GM12878 (cell line): ENCODE results near the gene GPC6. TPM values are rescaled to one million over a fixed set of nuclear protein-coding genes. Genes with fewer than 3 reads are reported as not detected.

Source experiments
- ATAC-seq: fragments of 200-7000 bp; cut with Tn5 transposase; 3 replicates; pipeline ENCODE4 v1.9.1; 2020; ENCODE audit warnings: mild to moderate bottlenecking, moderate library complexity
- BruUV-seq: library from RNA; stranded (reverse); fragments of 400-500 nt; replicated peaks from 2 replicates; lab custom pipeline; 2021; lab: Mats Ljungman, UMichigan
- CTCF ChIA-PET: fragments of 300-600 bp; sonication (Branson Sonifier 250); formaldehyde crosslinking; extraction: SDS; loops from one replicate; lab custom pipeline; 2021; ENCODE audit warnings: inconsistent platforms; lab: Yijun Ruan, JAX
- POLR2A ChIA-PET: fragments of 350-600 bp; formaldehyde crosslinking; extraction: SDS; loops from one replicate; lab custom pipeline; 2021; ENCODE audit warnings: inconsistent platforms; lab: Charles Lee
- RAD21 ChIA-PET: fragments of 300-600 bp; sonication (Branson Sonifier 250); formaldehyde crosslinking; loops from one replicate; lab custom pipeline; 2023; ENCODE audit warnings: antibody characterized with exemption; ENCODE audit not compliant: unreplicated experiment; lab: Charles Lee
- SMC1A ChIA-PET: fragments of 300-600 bp; sonication (Branson Sonifier 250); formaldehyde crosslinking; loops from one replicate; lab custom pipeline; 2023; ENCODE audit not compliant: unreplicated experiment, uncharacterized antibody; lab: Charles Lee
- DNase-seq: peaks from one replicate; pipeline ENCODE4 v3.0.0-alpha.2; 2011; ENCODE audit warnings: low read depth, low spot score
- FAIRE-seq: peaks from 3 replicates; lab custom pipeline; 2011; peaks lifted over from hg19 to GRCh38; lab: Jason Lieb, UNC
- H2AFZ ChIP-seq: 2 replicates; pipeline ENCODE4 v1.6.0; 2011; ENCODE audit warnings: low read depth, low read length, control low read depth; ENCODE audit not compliant: control insufficient read depth
- H3K27ac ChIP-seq: 2 replicates; pipeline ENCODE4 v1.5.1; 2011; ENCODE audit warnings: control low read depth; ENCODE audit not compliant: control insufficient read depth, insufficient read depth
- H3K27me3 ChIP-seq, 2 experiments: replicated peaks in 1 of 2; 2 replicates each; pipeline versions ENCODE4 v1.6.0 to v1.6.1; 2011; ENCODE audit warnings: low read length in 1 of 2; ENCODE audit not compliant: control insufficient read depth in 2 of 2, insufficient read depth in 2 of 2
- H3K36me3 ChIP-seq, 2 experiments: 2 replicates each; pipeline ENCODE4 v1.5.1; 2011; ENCODE audit warnings: low read length in 1 of 2; ENCODE audit not compliant: control insufficient read depth in 2 of 2, insufficient read depth in 2 of 2
- H3K4me1 ChIP-seq: 2 replicates; pipeline ENCODE4 v1.6.1; 2011; ENCODE audit warnings: mild to moderate bottlenecking, low read length, moderate library complexity, mixed read lengths; ENCODE audit not compliant: control insufficient read depth, insufficient read depth
- H3K4me2 ChIP-seq: 2 replicates; pipeline ENCODE4 v1.6.0; 2011; ENCODE audit warnings: control low read depth; ENCODE audit not compliant: control insufficient read depth, insufficient read depth
- H3K4me3 ChIP-seq: fragments of 200-600 bp; sonication (generic); 2 replicates; pipeline ENCODE4 v1.5.1; 2016
- H3K79me2 ChIP-seq: 2 replicates; pipeline ENCODE4 v1.6.0; 2011; ENCODE audit warnings: low read length; ENCODE audit not compliant: control insufficient read depth, insufficient read depth
- H3K9ac ChIP-seq: 2 replicates; pipeline ENCODE4 v1.8.0; 2011; ENCODE audit warnings: low read length, control low read depth, mixed read lengths; ENCODE audit not compliant: control insufficient read depth, insufficient read depth
- H3K9me3 ChIP-seq: replicated peaks from 3 replicates; pipeline ENCODE4 v1.5.1; 2011; ENCODE audit warnings: mild to moderate bottlenecking, low read length; ENCODE audit not compliant: control insufficient read depth, insufficient read depth
- H4K20me1 ChIP-seq: 2 replicates; pipeline ENCODE4 v1.6.0; 2011; ENCODE audit not compliant: control insufficient read depth, insufficient read depth
- E2F8 ChIP-seq: fragments of 450-650 bp; IDR thresholded peaks from 2 replicates; pipeline ENCODE4 v1.6.1; 2018; ENCODE audit warnings: mild to moderate bottlenecking, low read depth, moderate library complexity; ENCODE audit not compliant: partially characterized antibody
- EED ChIP-seq: sonication (generic); IDR thresholded peaks from 2 replicates; pipeline ENCODE4 v1.6.1; 2016; ENCODE audit warnings: antibody characterized with exemption, low read depth
- EP300 ChIP-seq, 2 experiments: fragments of 150-350 bp in 1 of 2; IDR thresholded peaks; 2 replicates each; pipeline ENCODE4 v1.6.1; 2011 to 2012; ENCODE audit warnings: low read depth in 2 of 2, low read length in 2 of 2, borderline replicate concordance in 1 of 2, improper control_type of control experiment in 1 of 2, inconsistent platforms in 1 of 2; ENCODE audit not compliant: control insufficient read depth in 1 of 2
- FOXK2 ChIP-seq: fragments of 450-650 bp; IDR thresholded peaks from 2 replicates; pipeline ENCODE4 v1.6.1; 2017; ENCODE audit warnings: mild to moderate bottlenecking, moderate library complexity
- MEF2A ChIP-seq: IDR thresholded peaks from 2 replicates; pipeline ENCODE4 v1.6.1; 2011; ENCODE audit warnings: low read depth, mild to moderate bottlenecking, low read length, moderate library complexity; ENCODE audit not compliant: insufficient read depth
- MEF2B ChIP-seq: fragments of 450-650 bp; IDR thresholded peaks from 2 replicates; pipeline ENCODE4 v1.6.1; 2018; ENCODE audit warnings: mild to moderate bottlenecking, moderate library complexity; ENCODE audit not compliant: partially characterized antibody, poor library complexity, severe bottlenecking
- USF1 ChIP-seq: IDR thresholded peaks from 2 replicates; pipeline ENCODE4 v1.6.1; 2011; ENCODE audit warnings: borderline replicate concordance, low read depth, mild to moderate bottlenecking, moderate library complexity, mixed read lengths, low read length; ENCODE audit not compliant: insufficient read depth; ENCODE audit errors: extremely low read length
- ZBED1 ChIP-seq: IDR thresholded peaks from 2 replicates; pipeline ENCODE4 v1.6.1; 2016; ENCODE audit warnings: borderline replicate concordance
- ZNF217 ChIP-seq: fragments of 450-650 bp; IDR thresholded peaks from 2 replicates; pipeline ENCODE4 v1.6.1; 2017; ENCODE audit warnings: antibody characterized with exemption, mild to moderate bottlenecking
- ZZZ3 ChIP-seq: IDR thresholded peaks from 2 replicates; pipeline ENCODE4 v1.6.1; 2011; ENCODE audit warnings: low read depth; ENCODE audit not compliant: control insufficient read depth, insufficient read length
- WGBS: methylation state at CpG from one replicate; pipeline ENCODE4 v1.1.6; 2016; ENCODE audit warnings: low lambda C conversion rate; ENCODE audit not compliant: insufficient replicate concordance, insufficient coverage; ENCODE audit errors: missing lambda C conversion rate; 5-methylcytosine and 5-hydroxymethylcytosine counted together
- in situ Hi-C: fragments of 300-500 bp; cut with MboI; formaldehyde crosslinking; loops from 9 replicates; pipeline ENCODE4 v1.14.3; 2018; ENCODE audit warnings: mixed read lengths
- intact Hi-C: fragments of 100-400 bp; cut with micrococcal nuclease; formaldehyde crosslinking; loops from one replicate; pipeline ENCODE4 v1.14.2; 2022; ENCODE audit not compliant: unreplicated experiment
- polyA plus RNA-seq, 11 experiments: library from polyadenylated mRNA; depleted of rRNA in 4 of 11; unstranded in 6 of 11; stranded (reverse) in 5 of 11; fragments of >200 nt; fragmentation: Nextera tagmentation in 4 of 11; fragmentation: Illumina TruSeq in 1 of 11; extraction: Ambion mirVana in 4 of 11; extraction: Trizol in 1 of 11; gene quantifications; 1 replicate in 1 of 11; 2 replicates in 10 of 11; pipeline versions ENCODE4 v1.2.1 to v1.2.3, GENCODE V29; 2011 to 2016; ENCODE audit warnings: inconsistent platforms in 2 of 11, missing spikeins in 2 of 11, low read depth in 1 of 11
- total RNA-seq, 4 experiments: library from RNA; depleted of rRNA in 3 of 4; stranded (reverse); fragments of >200 nt in 3 of 4; fragmentation: Illumina TruSeq in 1 of 4; extraction: Trizol in 1 of 4; gene quantifications; 2 replicates each; pipeline versions ENCODE4 v1.2.1 to v1.2.3, GENCODE V29; 2013 to 2021
- TF ChIP-seq, protein P1 (sequence below): IDR thresholded peaks from 2 replicates; pipeline ENCODE4 v1.6.1; 2012; ENCODE audit warnings: improper control_type of control experiment, low read depth, low read length; ENCODE audit not compliant: insufficient replicate concordance
- TF ChIP-seq, protein P2 (sequence below): IDR thresholded peaks from 2 replicates; pipeline ENCODE4 v1.6.1; 2012; ENCODE audit warnings: low read depth, low read length, improper control_type of control experiment

GPC6 gene
- total and polyA plus RNA-seq, 10 of the 15 experiments (the other 5 are each of a cell fraction or from before 2014, with no cell fraction given) = 0.03 to 0.04 (median 0.03) TPM; not detected in 7

DNA sequence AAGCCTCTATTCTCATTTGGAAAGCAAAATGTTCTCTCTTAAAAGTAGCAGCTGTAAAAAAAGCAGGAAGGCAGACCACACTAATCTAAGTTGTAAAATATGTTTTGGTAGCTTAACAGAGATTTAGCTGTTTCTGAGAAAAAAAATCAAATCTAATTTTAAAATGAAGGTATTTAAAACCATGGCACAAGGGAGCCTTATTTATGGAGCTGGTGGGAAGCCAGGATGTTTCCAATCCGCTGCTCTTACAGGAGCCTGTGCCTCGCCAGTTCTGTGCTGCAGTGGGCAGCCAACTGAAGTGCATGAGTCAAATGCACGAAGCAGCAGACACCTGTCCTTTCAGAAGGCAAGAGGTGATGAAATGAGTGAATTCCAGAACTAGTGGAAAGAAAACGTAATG lies 28.2 kb downstream of the GPC6 start:
- H3K27ac ChIP-seq = no peak overlapping the region
- no peak overlapping the region for H3K4me2 ChIP-seq
- no peaks in the 10 kb centered on the region for H3K4me1 ChIP-seq
- no TSS peak for BruUV-seq
- H3K79me2 ChIP-seq = no peaks in the 10 kb centered on the region
- no peaks in the 10 kb centered on the region for H3K36me3 ChIP-seq
- FAIRE-seq = no peak
- SMC1A ChIA-PET = interaction anchor here (0.6 kb wide), 1 partner anchor 22 kb away, joined by 4 read pairs; no protein-coding TSS in a partner anchor
- 1% methylated on average over 4 of the region's 4 CpGs for WGBS
- no peak for DNase-seq
- no peak for ATAC-seq
- H2AFZ ChIP-seq = no peak overlapping the region
- no peaks in the 10 kb centered on the region for H4K20me1 ChIP-seq
- H3K27me3 ChIP-seq = no peaks in the 10 kb centered on the region
- in situ Hi-C loops = no loop called here
- intact Hi-C loops = no loop called here
- H3K4me3 ChIP-seq = no peak overlapping the region
- CTCF ChIA-PET = interaction anchor here (1.3 kb wide), 1 partner anchor 15 kb away, joined by 3 read pairs; no protein-coding TSS in a partner anchor
- no peak overlapping the region for H3K9ac ChIP-seq
- no peaks in the 10 kb centered on the region for H3K9me3 ChIP-seq
- RAD21 ChIA-PET = no interaction called here
- POLR2A ChIA-PET = no interaction called here
- TF ChIP-seq FOXK2 = no peak
- TF ChIP-seq MEF2B = no peak
- TF ChIP-seq ZNF217 = no peak
- no peak for TF ChIP-seq EED
- TF ChIP-seq MEF2A = no peak
- TF ChIP-seq E2F8 = no peak
- TF ChIP-seq, protein P1, sequence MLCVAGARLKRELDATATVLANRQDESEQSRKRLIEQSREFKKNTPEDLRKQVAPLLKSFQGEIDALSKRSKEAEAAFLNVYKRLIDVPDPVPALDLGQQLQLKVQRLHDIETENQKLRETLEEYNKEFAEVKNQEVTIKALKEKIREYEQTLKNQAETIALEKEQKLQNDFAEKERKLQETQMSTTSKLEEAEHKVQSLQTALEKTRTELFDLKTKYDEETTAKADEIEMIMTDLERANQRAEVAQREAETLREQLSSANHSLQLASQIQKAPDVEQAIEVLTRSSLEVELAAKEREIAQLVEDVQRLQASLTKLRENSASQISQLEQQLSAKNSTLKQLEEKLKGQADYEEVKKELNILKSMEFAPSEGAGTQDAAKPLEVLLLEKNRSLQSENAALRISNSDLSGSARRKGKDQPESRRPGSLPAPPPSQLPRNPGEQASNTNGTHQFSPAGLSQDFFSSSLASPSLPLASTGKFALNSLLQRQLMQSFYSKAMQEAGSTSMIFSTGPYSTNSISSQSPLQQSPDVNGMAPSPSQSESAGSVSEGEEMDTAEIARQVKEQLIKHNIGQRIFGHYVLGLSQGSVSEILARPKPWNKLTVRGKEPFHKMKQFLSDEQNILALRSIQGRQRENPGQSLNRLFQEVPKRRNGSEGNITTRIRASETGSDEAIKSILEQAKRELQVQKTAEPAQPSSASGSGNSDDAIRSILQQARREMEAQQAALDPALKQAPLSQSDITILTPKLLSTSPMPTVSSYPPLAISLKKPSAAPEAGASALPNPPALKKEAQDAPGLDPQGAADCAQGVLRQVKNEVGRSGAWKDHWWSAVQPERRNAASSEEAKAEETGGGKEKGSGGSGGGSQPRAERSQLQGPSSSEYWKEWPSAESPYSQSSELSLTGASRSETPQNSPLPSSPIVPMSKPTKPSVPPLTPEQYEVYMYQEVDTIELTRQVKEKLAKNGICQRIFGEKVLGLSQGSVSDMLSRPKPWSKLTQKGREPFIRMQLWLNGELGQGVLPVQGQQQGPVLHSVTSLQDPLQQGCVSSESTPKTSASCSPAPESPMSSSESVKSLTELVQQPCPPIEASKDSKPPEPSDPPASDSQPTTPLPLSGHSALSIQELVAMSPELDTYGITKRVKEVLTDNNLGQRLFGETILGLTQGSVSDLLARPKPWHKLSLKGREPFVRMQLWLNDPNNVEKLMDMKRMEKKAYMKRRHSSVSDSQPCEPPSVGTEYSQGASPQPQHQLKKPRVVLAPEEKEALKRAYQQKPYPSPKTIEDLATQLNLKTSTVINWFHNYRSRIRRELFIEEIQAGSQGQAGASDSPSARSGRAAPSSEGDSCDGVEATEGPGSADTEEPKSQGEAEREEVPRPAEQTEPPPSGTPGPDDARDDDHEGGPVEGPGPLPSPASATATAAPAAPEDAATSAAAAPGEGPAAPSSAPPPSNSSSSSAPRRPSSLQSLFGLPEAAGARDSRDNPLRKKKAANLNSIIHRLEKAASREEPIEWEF = no peak
- TF ChIP-seq EP300 (IDR thresholded peaks at IDR 0.05; ENCODE audit: borderline replicate concordance in 1 of 2, control insufficient read depth in 1 of 2, low read depth in 2 of 2, low read length in 2 of 2) = no peak
- TF ChIP-seq ZBED1 = no peak
- no peak for TF ChIP-seq USF1
- TF ChIP-seq, protein P2, sequence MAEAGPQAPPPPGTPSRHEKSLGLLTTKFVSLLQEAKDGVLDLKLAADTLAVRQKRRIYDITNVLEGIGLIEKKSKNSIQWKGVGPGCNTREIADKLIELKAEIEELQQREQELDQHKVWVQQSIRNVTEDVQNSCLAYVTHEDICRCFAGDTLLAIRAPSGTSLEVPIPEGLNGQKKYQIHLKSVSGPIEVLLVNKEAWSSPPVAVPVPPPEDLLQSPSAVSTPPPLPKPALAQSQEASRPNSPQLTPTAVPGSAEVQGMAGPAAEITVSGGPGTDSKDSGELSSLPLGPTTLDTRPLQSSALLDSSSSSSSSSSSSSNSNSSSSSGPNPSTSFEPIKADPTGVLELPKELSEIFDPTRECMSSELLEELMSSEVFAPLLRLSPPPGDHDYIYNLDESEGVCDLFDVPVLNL = no peak
- TF ChIP-seq ZZZ3 = no peak
